ENCODE results near the gene NTHL1.

Gene NTHL1

GRCh38 chr16:2028146-2028545, 19.5 kb downstream of the NTHL1 start:
- no peak for DNase-seq (ENCODE audit: low read depth)
- H3K4me3 ChIP-seq (replicated peaks; ENCODE audit: low read depth, low read length), result peak overlapping the region; percentile 55
- TF ChIP-seq CTCF (IDR thresholded peaks at IDR 0.05; ENCODE audit: low read length, missing control alignments), result no peak

- H3K4me3 ChIP-seq (replicated peaks; ENCODE audit: low read depth, low read length), result peak overlapping the region; percentile 55
- TF ChIP-seq CTCF (IDR thresholded peaks at IDR 0.05; ENCODE audit: low read length, missing control alignments), result no peak
- DNase-seq (ENCODE audit: low read depth), result peak; percentile 38
Observed at GRCh38 chr16:2027024-2028010, 20.3 kb downstream of the NTHL1 start.

DNA sequence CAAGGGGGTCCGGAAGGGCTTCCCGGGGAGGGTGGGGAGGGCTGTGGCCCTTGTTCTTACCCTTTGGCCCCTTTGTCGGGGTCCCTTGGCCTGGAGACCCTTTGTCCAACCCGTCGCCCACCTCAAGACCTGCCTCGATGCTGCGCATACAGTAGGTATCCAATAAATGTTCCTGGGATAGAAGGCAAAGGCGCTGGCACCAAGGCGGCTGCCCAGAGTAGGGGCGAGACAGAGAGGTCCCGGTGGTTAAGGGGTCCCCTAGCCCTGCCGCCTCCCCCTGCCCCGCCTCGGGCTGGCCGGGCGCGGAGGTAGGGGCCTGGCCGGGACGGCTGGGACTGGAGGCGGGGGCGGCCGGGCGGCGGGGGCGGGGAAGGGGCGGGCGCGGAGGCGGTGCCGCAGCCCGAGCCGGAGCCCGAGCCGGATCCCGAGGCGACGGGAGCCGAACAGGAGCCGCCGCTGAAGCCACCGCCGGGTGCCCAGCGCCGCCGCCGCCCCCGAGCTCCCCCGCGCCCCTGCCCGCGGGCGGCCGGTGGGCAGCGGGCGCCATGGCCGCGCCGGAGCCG, 21.1 kb downstream of the NTHL1 start, which contains the start of gene NHERF2:
Gene NHERF2, plus strand, starts transcription at position 442 of the 563 bp plus-strand sequence. Its CDS starts 104 bp downstream, at position 546.
- H3K4me3 ChIP-seq (replicated peaks; ENCODE audit: low read depth, low read length), result peak within 1 kb of the TSS; percentile 55
- DNase-seq (ENCODE audit: low read depth), result no peak
- TF ChIP-seq CTCF (IDR thresholded peaks at IDR 0.05; ENCODE audit: low read length, missing control alignments), result no peak

DNA sequence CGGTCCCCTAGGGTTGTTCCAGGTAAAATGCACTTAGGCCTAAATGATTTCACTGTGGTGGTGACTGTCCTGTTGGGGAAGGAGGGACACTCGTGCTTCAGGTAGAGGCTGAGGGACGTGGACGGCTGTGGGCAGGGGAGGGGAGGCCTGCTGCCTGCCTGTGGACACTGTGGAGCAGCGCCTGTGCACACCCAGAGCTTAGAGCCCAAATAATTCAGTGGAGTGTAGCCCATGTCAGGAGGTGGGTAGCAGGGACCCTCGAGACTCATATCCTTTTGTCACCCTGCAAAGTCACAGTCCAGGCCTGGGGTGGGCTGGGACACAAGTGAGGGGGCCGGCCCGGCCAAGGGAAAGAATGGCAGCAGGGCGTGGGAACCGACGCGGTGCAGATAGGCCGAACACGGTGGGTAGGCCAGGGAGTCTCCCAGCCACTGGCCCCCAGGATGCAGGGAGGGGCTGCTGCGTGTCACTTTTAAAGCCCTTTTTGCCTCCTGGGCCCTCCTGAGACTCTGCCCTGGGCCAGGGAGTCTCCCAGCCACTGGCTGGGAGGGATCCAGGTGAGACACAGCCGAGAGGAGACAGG, 21.7 kb downstream of the NTHL1 start:
- no peak for TF ChIP-seq CTCF (IDR thresholded peaks at IDR 0.05; ENCODE audit: low read length, missing control alignments)
- peak overlapping the region; percentile 38 for H3K4me3 ChIP-seq (replicated peaks; ENCODE audit: low read depth, low read length)
- DNase-seq (ENCODE audit: low read depth), result no peak

DNA sequence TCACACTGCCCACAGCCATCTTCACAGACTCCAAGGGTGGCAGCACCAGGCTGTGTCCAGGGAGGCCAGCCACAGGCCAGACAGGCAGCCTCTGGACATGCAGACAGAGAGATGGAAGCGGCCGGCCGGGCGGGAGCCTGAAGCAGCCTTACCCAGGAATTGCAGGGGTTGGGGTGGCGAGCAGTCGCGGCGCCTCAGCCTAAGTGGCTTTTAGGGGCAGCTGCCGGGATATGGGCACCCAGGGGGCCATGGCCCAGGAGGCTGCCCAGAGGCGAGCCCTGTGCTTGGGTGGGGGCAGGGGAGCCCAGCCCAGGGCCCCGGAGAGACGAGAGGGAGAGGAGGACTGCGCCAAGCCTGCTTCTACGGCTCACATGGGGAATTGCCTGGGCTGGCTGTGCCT, 22.4 kb downstream of the NTHL1 start:
- H3K4me3 ChIP-seq (replicated peaks; ENCODE audit: low read depth, low read length), result no peak overlapping the region
- TF ChIP-seq CTCF (IDR thresholded peaks at IDR 0.05; ENCODE audit: low read length, missing control alignments), result no peak
- DNase-seq (ENCODE audit: low read depth), result no peak

GRCh38 chr16:2024032-2024420, 23.6 kb downstream of the NTHL1 start:
- TF ChIP-seq CTCF (IDR thresholded peaks at IDR 0.05; ENCODE audit: low read length, missing control alignments), result no peak
- no peak for DNase-seq (ENCODE audit: low read depth)
- no peak overlapping the region for H3K4me3 ChIP-seq (replicated peaks; ENCODE audit: low read depth, low read length)

All from fibroblast of pulmonary artery (primary cell).